ENCODE data around the gene ADH1A. TPM values are rescaled to one million over a fixed set of nuclear protein-coding genes. Genes with fewer than 3 reads are reported as not detected.
"Not testable (repeated sequence)": the region's sequence is repeated elsewhere in the genome, so short reads cannot be mapped to it uniquely, and the experiment has no call there.

The ADH1A gene
- total and polyA plus RNA-seq, 9 donors: 0.49 to 1.8 (median 0.99) TPM

- peaks cover 7% of the 10 kb centered on the region for H3K9me3 ChIP-seq (replicated peaks; ENCODE audit: control insufficient read depth, low read depth, low read length)
- no CpG with 5 or more reads among the region's 2 CpGs for WGBS (ENCODE audit: insufficient coverage)
- no peaks in the 10 kb centered on the region for H3K27me3 ChIP-seq (ENCODE audit: control insufficient read depth, insufficient read depth, low read length)
- no peaks in the 10 kb centered on the region for H3K36me3 ChIP-seq (ENCODE audit: control insufficient read depth, insufficient read depth, low read length)
- H3K4me1 ChIP-seq (ENCODE audit: control insufficient read depth, insufficient read depth, low read length): no peaks in the 10 kb centered on the region
- H3K4me3 ChIP-seq (ENCODE audit: low read length): no peak overlapping the region
- H3K27ac ChIP-seq (ENCODE audit: low read length): no peak overlapping the region
- no peak for DNase-seq
Observed at GRCh38 chr4:99234331-99235010, 56.3 kb downstream of the ADH1A start.

DNA sequence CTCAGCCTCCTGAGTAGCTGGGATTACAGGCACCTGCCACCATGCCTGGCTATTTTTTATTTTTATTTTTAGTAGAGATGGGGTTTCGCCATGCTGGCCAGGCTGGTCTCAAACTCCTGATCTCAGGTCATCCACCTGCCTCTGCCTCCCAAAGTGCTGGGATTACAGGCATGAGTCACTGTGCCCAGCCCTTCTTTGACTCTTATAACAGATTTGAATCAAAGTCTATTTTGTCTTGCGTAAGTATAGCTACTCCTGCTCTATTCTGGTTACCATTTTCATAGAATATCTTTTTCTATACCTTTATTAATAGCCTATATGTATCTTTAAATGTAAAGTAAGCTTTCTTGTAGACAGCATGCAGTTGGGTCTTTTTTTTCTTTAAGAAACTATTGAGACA, 57.4 kb downstream of the ADH1A start:
- H3K27ac ChIP-seq (ENCODE audit: low read length); H3K4me1 ChIP-seq (ENCODE audit: control insufficient read depth, insufficient read depth, low read length); DNase-seq; H3K4me3 ChIP-seq (ENCODE audit: low read length); H3K36me3 ChIP-seq (ENCODE audit: control insufficient read depth, insufficient read depth, low read length); H3K9me3 ChIP-seq (replicated peaks; ENCODE audit: control insufficient read depth, low read depth, low read length); H3K27me3 ChIP-seq (ENCODE audit: control insufficient read depth, insufficient read depth, low read length): not testable (repeated sequence)
- WGBS (ENCODE audit: insufficient coverage): 100% methylated on average over 1 of the region's 2 CpGs

DNA sequence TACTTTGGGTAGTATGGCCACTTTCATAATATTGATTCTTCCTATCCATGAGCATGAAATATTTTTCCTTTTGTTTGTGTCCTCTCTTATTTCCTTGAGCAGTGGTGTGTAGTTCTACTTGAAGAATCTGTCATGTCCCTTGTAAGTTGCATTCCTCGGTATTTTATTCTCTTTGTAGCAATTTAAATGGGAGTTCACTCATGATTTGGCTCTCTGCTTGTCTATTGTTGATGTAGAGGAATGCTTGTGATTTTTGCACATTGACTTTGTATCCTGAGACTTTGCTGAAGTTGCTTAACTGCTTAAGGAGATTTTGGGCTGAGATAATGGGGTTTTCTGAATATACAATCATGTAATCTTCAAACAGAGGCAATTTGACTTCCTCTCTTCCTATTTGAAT, 62.1 kb downstream of the ADH1A start:
- not testable (repeated sequence) for H3K9me3 ChIP-seq (replicated peaks; ENCODE audit: control insufficient read depth, low read depth, low read length); H3K27ac ChIP-seq (ENCODE audit: low read length); DNase-seq; H3K4me1 ChIP-seq (ENCODE audit: control insufficient read depth, insufficient read depth, low read length); H3K27me3 ChIP-seq (ENCODE audit: control insufficient read depth, insufficient read depth, low read length); H3K36me3 ChIP-seq (ENCODE audit: control insufficient read depth, insufficient read depth, low read length); H3K4me3 ChIP-seq (ENCODE audit: low read length)
- WGBS (ENCODE audit: insufficient coverage): no CpG with 5 or more reads among the region's 1 CpG

- not testable (repeated sequence) for H3K9me3 ChIP-seq (replicated peaks; ENCODE audit: control insufficient read depth, low read depth, low read length); H3K4me3 ChIP-seq (ENCODE audit: low read length); H3K36me3 ChIP-seq (ENCODE audit: control insufficient read depth, insufficient read depth, low read length); H3K27me3 ChIP-seq (ENCODE audit: control insufficient read depth, insufficient read depth, low read length); DNase-seq; H3K4me1 ChIP-seq (ENCODE audit: control insufficient read depth, insufficient read depth, low read length); H3K27ac ChIP-seq (ENCODE audit: low read length)
- WGBS (ENCODE audit: insufficient coverage): no CpG with 5 or more reads among the region's 4 CpGs
Observed at GRCh38 chr4:99227646-99228045, 63.1 kb downstream of the ADH1A start.

Other genes with a start within 250 kb of the ADH1A start
- 105 TPM for gene ADH5, start 202.2 kb downstream of the ADH1A start, total RNA-seq
- 100 to 1,000 TPM in 6 of 8 donors, 10 to 100 TPM in 2; 85.2 to 135 (median 111) TPM for gene ADH5, start 202.2 kb downstream of the ADH1A start, polyA plus RNA-seq (ENCODE audit: insufficient read depth in 1 of 8, insufficient read length in 8 of 8, low replicate concordance in 1 of 8)
- gene ADH4, start 146.7 kb downstream of the ADH1A start, total RNA-seq: not detected
- 1 to 10 TPM in 1 of 8 donors, under 1 TPM in 5, not detected in 2; 0.14 to 1.3 (median 0.48) TPM for gene ADH4, start 146.7 kb downstream of the ADH1A start, polyA plus RNA-seq (ENCODE audit: insufficient read depth in 1 of 8, insufficient read length in 8 of 8, low replicate concordance in 1 of 8)
- not detected for gene ADH6, start 71.7 kb downstream of the ADH1A start, total RNA-seq
- gene ADH6, start 71.7 kb downstream of the ADH1A start, polyA plus RNA-seq (ENCODE audit: insufficient read depth in 1 of 8, insufficient read length in 8 of 8, low replicate concordance in 1 of 8): 1 to 10 TPM in 4 of 8 donors, under 1 TPM in 4; 0.81 to 1.6 (median 1.0) TPM
- 6.3 TPM for gene ADH1B, start 30.4 kb upstream of the ADH1A start, total RNA-seq
- 10 to 100 TPM in 2 of 8 donors, 1 to 10 TPM in 6; 3.6 to 32.4 (median 5.3) TPM for gene ADH1B, start 30.4 kb upstream of the ADH1A start, polyA plus RNA-seq (ENCODE audit: insufficient read depth in 1 of 8, insufficient read length in 8 of 8, low replicate concordance in 1 of 8)
- gene ADH1C, start 61.8 kb upstream of the ADH1A start, total RNA-seq: 9.4 TPM
- 10 to 100 TPM in 3 of 8 donors, 1 to 10 TPM in 5; 6.0 to 11.3 (median 7.5) TPM for gene ADH1C, start 61.8 kb upstream of the ADH1A start, polyA plus RNA-seq (ENCODE audit: insufficient read depth in 1 of 8, insufficient read length in 8 of 8, low replicate concordance in 1 of 8)
- not detected for gene ADH7, start 144.4 kb upstream of the ADH1A start, total RNA-seq
- gene ADH7, start 144.4 kb upstream of the ADH1A start, polyA plus RNA-seq (ENCODE audit: insufficient read depth in 1 of 8, insufficient read length in 8 of 8, low replicate concordance in 1 of 8): under 1 TPM in 1 of 8 donors, not detected in 7; 0.38 TPM
- gene C4orf17, start 220.0 kb upstream of the ADH1A start, total RNA-seq: not detected
- under 1 TPM in 4 of 8 donors, not detected in 4; 0.06 to 0.25 (median 0.15) TPM for gene C4orf17, start 220.0 kb upstream of the ADH1A start, polyA plus RNA-seq (ENCODE audit: insufficient read depth in 1 of 8, insufficient read length in 8 of 8, low replicate concordance in 1 of 8)

All from muscle of leg (tissue), 11 donors.